ENCODE results near the gene ACP7.

GRCh38 chr19:39124136-39124764 is 40.1 kb downstream of the ACP7 start:
- no peak for TF ChIP-seq CTCF (conservative IDR thresholded peaks at IDR 0.05 in 1 of 2, IDR thresholded peaks at IDR 0.05 in 1 of 2; ENCODE audit: extremely low read depth in 1 of 2, insufficient read depth in 1 of 2, low read depth in 1 of 2, low read length in 2 of 2)
- TF ChIP-seq EZH2 (IDR thresholded peaks at IDR 0.05; ENCODE audit: borderline replicate concordance, low read length): no peak
